GM18870 (cell line): Measurements from ENCODE around the gene CDK19.
A peak's percentile ranks its signal among the peaks of the same experiment; 100 is the strongest.
"Not testable (repeated sequence)": the region's sequence is repeated elsewhere in the genome, so short reads cannot be mapped to it uniquely, and the experiment has no call there.

Experiments
- ATAC-seq: cut with Tn5 transposase; IDR thresholded peaks from one replicate; pipeline ENCODE4 v1.9.1; 2021; ENCODE audit warnings: moderate library complexity; ENCODE audit not compliant: unreplicated experiment

CDK19 gene

DNA sequence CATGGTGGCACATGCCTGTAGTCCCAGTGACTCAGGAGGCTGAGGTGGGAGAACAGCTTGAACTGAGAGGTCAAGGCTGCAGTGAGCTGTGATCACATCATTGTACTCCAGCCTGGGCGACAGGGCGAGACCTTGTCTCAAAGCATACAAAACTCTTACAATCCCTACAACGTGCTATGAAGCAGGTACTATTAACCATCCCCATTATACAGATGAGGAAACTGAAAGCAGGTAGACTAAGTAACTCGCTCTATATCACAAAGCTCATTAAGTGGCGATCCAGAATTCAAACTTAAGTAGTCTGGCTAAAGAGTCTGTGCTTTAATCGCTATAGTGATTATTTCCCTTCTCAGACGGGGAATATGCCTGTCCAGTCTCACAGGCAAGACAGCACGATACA, 54.7 kb downstream of the CDK19 start:
- ATAC-seq = no peak

DNA sequence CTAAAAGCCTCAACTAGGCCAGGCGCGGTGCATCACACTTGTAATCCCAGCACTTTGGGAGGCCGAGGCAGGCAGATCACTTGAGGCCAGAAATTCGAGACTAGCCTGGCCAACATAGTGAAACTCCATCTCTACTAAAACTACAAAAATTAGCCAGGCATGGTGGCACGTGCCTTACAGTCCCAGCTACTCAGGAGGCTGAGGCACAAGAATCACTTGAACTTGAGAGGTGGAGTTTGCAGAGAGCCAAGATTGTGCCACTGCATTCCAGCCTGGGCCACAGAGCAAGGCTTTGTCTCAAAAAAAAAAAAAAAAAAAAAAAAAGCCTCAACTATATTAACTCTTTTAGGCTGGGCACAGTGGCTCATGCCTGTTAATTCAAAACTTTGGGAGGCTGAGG, 55.2 kb downstream of the CDK19 start:
- ATAC-seq = not testable (repeated sequence)

DNA sequence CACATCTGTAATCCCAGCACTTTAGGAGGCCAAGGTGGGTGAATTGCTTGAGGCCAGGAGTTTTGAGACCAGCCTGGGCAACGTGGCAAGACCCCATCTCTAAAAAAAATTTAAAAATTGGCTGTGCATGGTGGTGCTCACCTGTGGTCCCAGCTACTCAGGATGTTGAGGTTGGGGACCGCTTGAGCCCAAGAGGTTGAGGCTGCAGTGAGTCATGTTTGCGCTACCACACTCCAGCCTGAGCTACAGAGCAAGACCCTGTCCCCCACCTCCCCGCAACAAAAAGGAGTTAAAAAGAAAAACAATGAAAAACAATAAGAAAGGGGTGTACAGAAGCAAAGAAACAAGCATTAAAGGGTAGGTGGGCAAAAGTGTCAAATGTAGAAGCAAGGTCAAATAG, 57.3 kb downstream of the CDK19 start:
- no peak for ATAC-seq

DNA sequence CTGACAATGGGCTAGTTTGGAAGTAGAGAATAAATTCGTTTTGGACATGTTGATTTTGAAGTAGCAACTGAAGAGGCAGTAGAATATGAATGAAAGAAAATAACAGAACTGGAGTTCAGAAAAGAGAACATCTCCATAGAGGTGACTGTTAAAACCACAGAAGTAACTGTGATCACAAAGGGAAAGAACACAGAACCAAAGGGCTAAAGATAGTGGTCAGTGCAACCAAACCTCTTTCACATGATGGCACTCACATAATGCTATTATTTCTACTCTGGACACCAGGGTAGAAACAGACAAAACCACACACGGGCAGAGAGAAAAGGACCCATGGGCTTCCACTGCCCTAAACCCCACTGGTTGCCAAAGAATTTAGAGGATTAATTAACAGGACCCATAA, 58.5 kb downstream of the CDK19 start:
- ATAC-seq = no peak

GRCh38 chr6:110755411-110755834, 59.8 kb downstream of the CDK19 start:
- no peak for ATAC-seq

GRCh38 chr6:110753936-110754668, 61.2 kb downstream of the CDK19 start:
- ATAC-seq = not testable (repeated sequence)

DNA sequence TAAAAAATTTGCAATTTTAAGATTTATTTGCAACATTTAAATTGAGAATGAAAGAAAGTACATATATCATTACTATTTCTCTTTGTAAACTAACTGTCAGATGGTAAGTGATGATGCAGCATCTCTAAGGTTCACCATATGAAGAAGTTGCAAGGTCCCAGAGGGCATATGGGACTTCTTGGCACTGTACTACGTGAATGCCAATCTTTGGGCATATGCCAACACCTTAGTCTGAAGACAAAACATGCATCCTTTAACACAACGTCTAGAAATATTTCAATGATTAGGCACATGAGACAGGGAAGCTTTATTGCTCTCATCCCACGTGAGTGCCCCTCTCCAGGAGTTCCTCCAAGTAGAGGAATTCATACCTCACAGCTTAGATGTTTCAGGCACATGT, 66.8 kb downstream of the CDK19 start:
- ATAC-seq = no peak

DNA sequence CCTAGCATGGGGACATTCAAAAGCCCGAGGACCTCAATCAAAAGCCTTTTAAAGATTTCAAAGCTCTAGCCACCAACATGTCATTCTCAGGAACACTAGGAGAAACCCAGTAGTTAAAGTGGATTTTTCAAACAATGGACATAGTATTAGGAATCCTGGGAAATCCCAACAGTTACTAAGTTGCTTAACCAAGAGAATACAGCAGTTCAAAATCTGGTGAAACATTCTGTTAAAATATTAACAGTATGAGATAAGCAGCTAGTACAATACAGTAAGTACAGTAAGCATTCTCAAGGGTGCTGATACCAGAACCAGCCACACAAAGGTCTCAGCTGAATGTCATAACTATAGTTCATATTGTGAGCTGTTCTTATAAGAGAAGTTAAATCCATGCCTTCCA, 68.6 kb downstream of the CDK19 start:
- no peak for ATAC-seq

DNA sequence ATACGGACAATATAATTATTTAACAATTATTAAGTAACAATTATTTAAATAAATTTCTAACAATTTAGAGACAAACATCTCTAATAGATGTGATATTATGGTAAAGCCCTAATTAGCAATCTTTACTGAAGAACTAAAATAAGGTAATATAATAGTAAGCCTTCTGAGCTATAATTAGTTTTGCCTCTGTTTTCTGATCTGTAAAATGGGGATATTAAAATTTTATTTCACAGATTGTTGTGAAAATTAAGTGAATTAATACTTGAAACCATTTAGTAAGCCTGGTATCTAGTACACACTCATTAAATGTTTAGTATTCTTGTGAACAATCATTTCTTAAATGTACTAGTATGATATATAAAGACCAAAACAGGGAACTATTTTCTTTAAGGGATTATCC, 70.3 kb downstream of the CDK19 start:
- ATAC-seq = no peak

DNA sequence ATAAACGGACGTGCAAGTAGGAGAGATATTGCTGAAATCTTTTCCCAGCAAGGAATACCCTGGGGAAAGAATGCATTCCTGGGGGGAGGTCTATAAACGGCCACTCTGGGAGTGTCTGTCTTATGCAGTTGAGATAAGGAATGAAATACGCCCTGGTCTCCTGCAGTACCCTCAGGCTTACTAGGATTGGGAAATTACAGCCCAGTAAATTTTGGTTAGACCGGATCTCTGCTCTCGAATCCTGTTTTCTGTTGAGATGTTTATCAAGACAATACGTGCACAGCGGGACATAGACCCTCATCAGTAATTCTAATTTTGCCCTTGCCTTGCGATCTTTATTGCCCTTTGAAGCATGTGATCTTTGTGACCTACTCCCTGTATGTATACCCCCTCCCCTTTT, 72.7 kb downstream of the CDK19 start:
- ATAC-seq = not testable (repeated sequence)

DNA sequence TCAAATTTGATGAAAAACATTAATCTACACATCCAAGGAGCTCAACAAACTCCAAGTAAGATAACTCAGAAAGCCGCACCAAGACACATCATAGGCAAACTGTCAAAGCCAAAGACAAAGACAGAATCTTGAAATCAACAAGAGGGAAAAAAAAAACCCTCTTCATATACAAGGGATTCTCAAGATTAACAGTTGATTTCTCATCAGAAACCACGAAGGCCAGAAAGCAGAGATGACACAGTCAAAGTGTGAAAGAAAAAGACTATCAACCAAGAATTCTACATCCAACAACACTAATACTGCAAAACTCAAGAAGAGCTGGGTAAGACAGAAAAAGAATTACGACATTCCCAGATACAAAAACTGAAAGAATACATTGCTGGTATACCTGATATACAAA, 73.8 kb downstream of the CDK19 start:
- ATAC-seq = no peak

DNA sequence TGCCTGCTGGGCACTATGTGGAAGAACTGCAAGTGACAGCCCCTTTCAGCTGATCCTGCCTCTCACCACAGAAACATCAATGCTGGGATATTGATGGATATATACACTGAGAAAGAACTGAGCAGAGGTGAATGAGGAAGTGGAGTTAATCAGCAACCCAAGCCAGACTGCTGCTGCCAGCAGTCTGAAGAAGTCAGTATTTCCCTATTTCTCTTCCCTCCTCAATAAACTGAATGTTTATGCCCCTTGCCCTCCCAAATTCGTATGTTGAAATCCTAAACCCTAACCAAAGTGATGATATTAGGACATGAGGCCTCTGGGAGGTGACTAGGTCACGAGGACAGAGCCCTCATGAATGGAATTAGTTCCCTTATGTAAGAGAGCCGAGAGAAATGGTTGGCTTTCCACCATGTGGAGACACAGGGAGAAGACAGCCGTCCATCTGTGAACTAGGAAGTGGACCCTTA, 76.3 kb downstream of the CDK19 start:
- peak; percentile 57 for ATAC-seq

DNA sequence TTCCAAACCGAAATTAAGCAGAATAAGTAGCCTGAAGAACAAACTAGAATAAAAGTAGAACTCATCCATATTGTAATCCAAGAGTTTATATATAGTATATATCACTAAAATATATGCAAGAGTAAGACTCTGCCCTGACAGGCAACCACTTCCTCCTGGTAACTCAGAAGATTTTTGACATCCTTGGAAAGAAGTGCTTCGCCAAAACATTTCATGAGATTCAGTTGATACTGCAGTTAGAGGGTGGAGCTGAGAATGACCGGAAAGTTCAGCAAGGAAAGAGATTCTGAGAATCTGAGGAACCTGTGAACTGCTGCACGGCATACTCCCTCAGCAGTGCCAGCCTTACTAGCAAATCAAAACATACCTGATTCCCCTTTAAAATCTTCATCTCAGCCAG, 79.6 kb downstream of the CDK19 start:
- no peak for ATAC-seq

DNA sequence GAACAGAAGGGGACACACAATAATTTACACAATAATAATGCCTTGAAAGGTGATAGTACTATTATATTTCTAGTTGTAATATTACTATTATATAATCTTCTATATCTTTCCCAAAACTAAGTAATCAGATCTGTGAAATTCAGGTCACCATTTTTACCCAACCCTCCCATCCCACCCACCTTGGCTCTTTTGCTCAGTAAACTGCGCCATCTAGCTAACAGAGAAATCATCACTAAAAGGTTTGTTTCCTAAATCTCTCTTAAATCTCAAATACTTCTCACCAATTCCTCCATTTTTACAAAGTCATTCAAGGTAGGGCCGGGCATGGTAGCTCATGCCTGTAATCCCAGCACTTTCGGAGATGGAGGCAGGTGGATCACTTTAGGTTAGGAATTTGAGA, 83.4 kb downstream of the CDK19 start:
- ATAC-seq = no peak

GRCh38 chr6:110731196-110731595, 84.1 kb downstream of the CDK19 start:
- ATAC-seq = no peak

DNA sequence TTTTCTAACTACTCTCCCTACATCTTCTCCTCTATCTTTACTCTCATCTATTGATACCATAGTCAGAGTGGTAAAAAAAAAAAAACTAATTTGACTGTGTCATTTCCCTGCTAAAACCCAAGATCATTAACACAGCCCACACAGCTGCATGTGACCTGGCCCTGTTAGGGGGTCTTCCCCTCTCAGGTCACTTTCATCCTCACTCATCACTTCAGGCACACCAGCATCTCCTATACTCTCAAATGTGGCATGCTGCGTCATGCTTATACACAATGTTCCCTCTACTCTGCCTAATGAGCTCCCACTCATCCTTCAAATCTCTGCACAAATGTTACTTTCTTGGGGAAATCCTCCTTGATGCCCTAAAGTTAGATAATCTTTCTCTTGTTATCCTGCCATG, 86.8 kb downstream of the CDK19 start:
- ATAC-seq = peak; percentile 73

DNA sequence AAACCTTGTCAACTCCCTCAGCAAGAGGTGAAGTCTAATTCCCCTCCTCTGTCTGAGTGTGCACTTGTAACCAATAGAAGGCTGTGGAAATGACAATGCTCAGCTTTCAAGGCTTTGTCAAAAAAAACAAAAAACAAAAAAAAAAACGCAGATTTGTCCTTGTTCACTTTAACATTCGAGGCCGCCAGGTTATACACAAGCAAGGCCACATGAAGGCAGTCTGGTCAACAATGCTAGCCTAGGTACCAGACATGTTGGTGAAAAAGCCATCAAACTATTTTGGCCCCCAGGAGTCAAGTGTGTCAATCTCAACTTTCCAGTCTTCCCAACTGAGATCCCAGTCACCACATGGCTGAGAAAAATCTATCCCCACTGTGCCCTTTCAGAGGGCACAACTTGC, 92.3 kb downstream of the CDK19 start:
- ATAC-seq = no peak

DNA sequence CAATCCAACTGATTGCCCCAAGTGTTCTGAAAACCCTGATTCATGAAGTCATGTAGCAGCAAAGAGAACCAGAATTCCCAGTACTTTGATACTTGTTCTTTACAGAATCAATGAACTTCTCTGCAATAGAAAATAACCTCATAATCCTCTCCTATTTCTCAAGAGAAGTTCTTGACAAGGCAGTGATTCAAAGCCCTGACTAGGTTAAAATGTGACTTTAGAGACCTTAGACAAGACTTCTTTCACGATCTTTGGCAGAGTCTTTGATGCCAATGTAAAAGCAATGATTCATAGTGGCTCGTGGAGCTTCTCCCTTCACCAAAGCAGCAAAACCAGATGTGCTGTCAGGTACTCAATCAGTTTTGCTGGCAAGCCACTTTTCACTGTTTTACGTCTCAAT, 95.2 kb downstream of the CDK19 start:
- ATAC-seq = no peak

GRCh38 chr6:110719601-110720000, 95.7 kb downstream of the CDK19 start:
- ATAC-seq = not testable (repeated sequence)

DNA sequence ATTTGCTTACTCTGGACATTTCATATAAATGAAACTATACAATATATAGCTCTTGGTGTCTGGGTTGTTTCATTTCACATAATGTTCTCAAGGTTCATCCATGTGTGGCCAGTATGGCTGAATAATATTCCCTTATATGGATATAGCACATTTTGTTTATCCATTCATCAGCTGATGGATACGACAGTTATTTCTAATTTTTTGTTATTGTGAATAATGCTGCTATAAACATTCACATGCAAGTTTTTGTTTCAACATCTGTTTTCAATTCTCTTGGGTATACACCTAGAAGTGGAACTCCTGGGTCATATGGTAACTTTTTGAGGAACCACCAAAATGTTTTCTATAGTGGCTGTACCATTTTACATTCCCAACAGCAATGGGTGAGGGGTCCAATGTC, 101.1 kb downstream of the CDK19 start:
- no peak for ATAC-seq

GRCh38 chr6:110712238-110712637, 103.0 kb downstream of the CDK19 start:
- ATAC-seq = no peak

GRCh38 chr6:110710115-110710514, 105.2 kb downstream of the CDK19 start:
- no peak for ATAC-seq

- no peak for ATAC-seq
These were observed 106.8 kb downstream of the CDK19 start for GRCh38 chr6:110708295-110708950.
